ENCODE measurements around the gene RNF19B.
"Not testable (repeated sequence)": the region's sequence is repeated elsewhere in the genome, so short reads cannot be mapped to it uniquely, and the experiment has no call there.

RNF19B gene, protein sequence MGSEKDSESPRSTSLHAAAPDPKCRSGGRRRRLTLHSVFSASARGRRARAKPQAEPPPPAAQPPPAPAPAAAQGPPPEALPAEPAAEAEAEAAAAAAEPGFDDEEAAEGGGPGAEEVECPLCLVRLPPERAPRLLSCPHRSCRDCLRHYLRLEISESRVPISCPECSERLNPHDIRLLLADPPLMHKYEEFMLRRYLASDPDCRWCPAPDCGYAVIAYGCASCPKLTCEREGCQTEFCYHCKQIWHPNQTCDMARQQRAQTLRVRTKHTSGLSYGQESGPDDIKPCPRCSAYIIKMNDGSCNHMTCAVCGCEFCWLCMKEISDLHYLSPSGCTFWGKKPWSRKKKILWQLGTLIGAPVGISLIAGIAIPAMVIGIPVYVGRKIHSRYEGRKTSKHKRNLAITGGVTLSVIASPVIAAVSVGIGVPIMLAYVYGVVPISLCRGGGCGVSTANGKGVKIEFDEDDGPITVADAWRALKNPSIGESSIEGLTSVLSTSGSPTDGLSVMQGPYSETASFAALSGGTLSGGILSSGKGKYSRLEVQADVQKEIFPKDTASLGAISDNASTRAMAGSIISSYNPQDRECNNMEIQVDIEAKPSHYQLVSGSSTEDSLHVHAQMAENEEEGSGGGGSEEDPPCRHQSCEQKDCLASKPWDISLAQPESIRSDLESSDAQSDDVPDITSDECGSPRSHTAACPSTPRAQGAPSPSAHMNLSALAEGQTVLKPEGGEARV
- total RNA-seq = 68.9 to 161 (median 102) reads per million in 4 donors

DNA sequence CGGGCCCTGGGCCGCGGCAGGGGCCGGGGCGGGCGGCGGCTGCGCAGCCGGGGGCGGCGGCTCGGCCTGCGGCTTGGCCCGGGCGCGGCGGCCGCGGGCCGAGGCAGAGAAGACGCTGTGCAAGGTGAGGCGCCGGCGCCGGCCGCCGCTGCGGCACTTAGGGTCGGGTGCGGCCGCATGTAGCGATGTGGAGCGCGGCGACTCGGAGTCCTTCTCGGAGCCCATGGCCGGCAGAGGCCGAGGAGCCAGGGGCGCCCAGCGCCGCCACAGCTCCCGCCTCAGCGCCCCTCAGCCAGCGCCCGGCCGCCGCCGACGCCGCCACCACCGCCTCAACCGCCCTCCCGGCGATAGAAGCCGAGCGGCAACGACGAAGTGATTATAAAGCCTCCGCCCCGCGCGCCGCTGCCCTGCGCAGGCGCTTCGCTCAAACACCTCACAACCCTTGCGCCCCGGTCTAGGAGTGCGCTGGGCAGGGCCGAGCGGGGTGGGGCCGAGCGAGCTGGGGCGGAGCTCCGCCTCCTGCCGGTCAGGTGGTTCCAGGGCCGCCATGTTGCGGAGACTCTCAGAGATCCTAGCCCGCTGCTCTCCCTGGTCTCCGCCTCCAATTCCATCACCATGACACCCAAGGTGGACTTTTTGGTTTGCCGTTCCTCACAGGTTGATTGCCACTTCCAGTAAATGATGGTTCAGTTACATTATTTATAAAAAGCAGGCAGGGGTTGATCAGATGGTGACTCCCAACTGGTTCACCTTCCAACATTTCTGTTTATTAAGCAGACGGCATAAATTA lies at the start of gene RNF19B:
TSS of gene RNF19B (minus strand) at position 349 of the 790 bp plus-strand sequence. CDS start at position 225, 124 bp downstream.
- peak; percentile 90 to 96 (median 93) for DNase-seq

DNA sequence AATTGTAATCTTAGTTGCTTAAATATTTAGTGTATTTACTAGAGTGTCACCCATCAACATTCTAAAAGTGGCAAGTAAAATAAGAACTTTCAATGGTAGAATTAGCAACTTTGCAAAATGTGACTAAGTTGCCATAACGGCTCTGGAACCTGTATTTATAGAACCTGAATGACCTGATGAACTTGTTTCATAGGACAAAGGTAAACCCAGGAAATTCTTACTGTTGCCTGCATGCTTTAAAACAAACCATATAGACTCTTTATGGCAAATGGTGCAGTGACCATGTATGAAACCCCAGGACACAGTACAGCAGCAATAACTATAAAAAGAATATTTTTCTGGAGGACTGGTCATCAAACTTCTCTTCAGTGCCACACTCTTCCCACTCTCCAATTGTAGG lies 49.2 kb upstream of the RNF19B start:
- DNase-seq = no peak

DNA sequence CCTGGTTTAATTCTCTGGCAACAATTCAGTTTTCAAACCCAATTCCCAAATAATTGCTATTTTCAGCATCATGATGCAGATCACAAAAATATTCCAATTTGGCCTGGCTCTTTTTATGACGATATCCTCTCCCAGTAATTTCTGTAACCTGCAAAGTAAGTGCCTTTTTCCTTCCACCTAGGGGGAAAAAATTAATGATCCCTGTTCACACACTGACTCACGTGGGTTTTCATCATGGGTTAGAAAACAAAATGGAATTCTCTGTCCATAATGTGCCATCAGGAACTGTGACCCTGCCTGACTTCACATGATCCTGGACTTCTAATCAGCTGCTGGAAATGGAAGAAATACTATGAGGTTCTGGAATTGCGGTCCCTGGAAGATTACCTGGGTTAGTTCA lies 47.6 kb upstream of the RNF19B start:
- DNase-seq = no peak

DNA sequence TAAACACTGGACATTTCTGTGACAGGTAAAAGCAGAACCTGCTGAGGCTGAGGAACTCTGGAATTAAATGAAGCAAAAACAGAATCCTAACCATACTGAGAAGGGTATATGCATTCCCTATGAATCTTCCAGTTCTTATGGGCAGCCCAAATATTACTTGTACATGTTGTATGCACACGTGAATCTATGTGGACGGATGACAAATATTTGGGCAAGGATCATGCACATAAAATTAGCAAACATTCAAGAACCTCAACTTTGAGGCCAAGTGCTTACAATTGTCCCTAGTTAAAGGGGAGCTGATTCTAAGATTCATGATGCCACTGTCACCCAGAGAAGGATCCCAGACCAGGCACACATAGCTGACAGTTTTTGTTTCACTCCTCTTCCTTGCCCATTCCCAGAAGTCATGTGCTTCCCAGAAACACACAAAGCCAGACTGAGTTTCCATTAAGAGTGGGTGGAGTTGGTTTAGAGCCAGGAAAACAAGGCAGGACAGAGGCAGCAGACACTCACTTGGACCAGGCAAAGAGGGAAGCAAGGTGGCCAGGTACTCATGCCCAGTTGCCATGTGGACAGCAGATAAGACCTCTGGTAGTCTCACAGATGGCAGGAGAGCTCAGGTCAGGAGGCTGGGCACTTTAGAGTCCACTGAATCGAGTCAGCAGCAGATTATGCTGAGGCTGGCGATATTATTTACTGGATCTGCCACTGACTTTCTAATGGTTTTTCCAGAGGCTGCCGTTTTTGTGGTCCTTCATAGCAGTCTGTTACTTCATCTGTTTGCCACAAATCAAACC lies 46.5 kb upstream of the RNF19B start:
- no peak for DNase-seq

DNA sequence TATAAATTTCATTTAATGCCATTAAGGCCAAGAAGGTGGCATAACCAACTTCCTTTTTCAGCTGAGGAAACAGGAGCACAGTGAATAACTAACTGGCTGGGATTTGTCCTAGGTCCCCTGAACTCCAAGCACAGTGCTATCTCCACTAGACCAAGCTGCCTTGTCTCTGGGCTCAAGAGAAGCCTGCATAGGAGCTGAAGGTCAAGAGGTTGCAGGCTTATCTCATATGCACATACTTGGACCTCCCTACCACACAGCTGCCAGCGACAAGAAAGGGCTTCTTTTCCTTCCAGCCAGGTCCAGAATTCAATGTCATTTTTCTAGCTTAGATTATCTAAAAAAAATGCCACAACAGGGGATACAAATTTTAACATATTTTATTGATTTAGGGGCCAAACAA lies 45.0 kb upstream of the RNF19B start:
- no peak for DNase-seq

DNA sequence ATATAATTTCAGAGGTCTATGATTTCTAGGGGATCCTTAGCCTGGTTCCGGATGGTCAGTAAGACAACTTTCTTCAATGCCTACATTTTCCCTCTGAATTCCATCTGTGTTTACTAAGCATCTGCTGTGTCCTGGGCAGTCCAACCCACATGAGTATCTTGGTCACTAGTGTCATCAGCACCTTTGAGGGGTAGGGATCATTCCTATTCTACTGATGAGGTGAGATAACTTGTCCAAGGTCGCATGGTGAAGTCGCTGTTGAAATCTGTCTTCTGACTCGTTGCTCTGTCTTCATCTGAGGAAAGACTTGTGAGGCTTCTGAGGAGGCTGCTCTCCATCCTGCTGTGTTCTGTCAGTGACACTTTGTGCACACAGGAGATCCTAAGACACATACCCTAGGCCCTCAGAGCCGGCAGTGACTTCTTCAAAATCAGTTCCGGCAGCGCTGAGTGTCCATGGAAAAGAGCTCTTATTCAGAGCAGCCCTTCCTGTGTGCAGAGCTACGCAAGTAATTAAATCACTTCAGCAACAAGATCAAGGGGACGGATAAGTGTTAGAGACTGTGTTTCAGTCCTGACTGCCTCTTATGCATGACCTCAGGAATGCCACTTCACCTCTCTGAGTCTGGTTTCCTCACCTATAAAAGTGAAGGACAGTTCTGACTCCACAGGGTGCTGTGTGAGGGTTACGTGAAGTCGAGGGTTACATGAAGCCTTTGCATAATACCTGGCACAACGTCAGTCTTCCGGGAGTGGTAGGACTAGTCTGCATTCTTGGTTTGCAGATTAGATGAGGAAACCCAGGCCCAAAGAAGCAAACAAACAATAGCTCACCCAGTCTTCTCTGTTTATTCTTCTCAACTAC lies 43.7 kb upstream of the RNF19B start:
- DNase-seq = no peak

DNA sequence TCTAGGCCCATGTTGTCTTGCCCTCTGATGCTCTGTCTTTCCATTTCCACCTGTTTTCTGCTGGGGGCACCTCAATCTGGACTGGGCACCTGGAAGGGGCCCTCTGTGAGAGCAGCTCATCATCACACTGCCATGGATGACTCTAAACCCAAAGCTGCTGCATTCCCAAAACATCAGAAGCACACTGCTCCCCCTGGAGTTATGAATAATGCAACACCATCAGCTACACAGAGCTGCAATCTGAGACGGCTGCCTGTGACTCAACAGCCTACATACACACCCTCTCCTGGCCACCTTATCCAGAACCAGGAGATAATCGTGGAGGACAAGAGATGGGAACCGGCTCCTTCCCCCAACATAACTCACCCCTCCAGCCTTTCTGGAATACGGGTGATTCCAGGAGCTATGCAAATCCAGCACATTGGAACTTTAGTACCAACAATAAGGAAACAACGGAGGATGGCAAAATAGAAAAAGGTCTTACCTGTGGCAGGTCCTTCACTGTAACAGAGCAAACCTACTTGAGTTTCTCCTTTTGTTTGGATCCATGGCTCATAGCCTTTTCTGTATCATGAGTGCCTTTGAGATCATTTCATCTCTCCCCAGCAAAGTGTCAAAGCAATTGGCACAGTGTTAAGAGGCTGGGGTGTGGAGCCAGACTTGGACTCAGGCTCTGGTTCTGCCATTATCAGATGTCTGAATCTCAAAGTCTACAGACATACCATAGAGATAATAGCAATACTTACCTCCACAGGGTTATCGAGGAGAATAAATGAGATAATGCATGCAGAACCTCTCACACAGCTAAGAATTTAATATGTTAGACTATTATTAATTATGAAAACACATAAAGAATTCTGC lies 42.8 kb upstream of the RNF19B start:
- DNase-seq = no peak

DNA sequence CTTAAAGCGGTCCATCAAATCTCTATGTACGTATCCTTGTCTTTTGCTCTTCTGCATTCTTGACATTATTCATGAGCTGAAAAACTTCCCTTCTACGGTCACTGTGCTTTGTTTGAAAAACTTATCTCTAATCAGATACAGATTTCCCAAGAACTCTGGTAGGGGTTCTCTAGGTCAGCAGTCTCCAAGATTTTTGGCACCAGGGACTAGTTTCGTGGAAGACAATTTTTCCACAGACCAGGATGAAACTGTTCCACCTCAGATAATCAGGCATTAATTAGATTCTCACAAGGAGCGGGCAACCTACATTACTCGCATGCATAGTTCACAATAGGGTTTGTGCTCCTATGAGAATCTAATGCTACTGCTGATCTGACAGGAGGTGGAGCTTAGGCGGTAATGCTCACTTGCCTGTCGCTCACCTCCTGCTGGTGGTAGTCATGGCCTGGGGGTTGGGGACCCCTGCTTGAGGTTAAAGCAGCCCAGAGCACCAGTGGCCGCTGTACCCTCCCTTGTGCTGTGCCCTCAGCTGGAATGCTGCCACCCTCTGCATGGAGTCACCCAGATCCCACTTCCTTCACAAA lies 41.3 kb upstream of the RNF19B start:
- DNase-seq = no peak

DNA sequence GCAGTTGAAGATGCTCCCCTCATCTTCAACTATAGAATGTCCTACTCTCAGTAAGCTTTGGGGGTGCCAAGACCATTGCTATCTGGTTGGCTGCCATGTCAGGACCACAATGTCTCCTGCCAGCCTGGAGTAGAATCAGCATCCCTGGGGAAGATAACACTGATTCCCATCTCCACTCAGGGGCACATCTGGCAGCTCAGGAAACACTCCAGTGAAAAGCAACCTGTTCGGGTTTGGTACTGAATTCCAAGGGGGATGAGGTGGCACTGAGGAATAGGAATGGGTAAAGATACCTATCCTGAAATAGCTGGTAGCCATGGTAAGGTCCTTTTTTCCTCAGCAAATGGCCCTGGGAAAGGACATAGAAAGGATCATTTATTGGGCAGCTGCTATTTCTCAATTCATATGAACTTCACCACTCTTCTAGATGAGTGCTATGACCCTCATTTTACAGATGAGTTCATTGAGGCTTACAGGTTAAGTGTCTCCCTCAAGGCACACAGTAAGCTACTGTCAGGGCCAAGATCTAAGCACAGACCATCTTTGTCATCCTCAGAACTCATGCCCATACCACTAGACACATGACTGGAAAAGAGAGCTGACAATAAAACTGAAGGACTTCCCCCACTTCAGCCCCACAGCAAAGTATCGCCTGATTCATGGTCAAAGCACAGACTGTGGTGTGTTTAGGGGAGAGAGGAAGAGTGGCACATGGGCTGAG lies 40.7 kb upstream of the RNF19B start:
- no peak for DNase-seq

DNA sequence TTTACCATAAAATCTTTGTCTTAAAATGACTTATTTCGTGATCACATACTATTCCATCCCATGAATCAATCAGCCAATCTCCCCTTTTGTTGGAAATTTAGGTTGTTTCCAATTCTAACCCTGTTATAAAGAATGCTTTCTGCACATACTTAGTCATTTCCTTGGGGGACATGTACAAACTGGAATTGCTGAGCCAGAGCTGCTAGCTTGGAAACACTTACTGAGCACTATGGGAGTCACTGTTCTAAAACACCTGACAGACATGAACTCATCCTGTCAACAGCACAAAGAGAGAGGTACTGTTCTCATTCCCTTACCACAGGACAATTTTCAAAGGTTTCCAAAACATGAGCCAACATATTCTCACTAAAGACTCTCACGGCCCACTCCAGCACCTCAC lies 40.0 kb upstream of the RNF19B start:
- no peak for DNase-seq

DNA sequence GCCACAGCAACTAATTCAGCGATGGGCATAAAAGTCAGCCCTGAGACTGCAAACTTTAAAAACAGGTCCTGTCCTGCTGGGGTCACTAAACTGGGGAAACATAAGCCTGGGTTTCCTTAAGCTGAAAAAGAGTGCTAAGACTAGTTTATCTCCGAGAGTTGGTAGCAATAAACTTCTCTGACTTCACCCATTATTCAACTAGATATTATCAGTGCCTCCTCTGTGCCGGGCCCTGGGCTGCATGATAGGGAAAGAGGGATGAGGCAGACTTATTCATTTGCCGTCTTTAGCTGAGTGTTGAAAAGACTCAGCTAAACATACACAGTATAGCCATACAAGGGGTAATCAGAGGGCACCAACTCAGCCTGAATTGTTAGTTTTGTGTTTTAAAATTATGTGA lies 39.0 kb upstream of the RNF19B start:
- no peak for DNase-seq

DNA sequence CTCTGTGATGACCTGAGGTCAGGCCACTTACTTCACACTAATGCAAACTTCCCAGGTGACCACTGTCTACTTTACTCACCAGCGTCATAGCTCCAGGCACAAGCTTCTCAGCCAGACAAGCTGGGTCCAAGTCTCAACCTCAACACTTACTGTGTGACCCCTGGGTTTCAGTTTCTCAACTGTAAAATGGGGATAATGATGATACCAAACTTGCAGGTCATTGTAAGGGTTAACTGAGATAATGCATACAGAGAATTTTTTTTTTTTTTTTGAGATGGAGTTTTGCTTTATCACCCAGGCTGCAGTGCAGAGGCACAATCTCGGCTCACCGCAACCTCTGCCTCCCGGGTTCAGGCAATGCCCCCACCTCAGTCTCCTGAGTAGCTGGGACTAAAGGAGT lies 37.4 kb upstream of the RNF19B start:
- no peak for DNase-seq

DNA sequence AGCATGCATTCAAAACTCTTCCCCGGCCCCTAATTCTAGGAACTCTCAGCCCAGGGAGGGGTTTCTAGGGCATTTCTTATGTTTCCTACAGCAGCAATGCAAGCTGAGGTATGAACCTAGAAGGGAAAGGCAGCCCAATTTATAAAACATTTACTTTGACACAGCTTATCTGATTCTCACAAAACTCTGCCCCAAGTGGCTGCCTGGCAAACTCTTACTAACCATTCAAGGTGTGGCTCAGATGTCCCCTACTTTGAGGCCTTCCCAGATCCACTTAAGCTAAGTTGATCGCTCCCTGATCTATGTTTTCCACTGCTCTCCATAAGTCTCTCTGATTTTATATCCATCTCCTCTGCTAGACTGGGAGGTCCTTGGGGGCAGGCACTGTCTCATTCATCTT lies 36.7 kb upstream of the RNF19B start:
- DNase-seq = no peak

DNA sequence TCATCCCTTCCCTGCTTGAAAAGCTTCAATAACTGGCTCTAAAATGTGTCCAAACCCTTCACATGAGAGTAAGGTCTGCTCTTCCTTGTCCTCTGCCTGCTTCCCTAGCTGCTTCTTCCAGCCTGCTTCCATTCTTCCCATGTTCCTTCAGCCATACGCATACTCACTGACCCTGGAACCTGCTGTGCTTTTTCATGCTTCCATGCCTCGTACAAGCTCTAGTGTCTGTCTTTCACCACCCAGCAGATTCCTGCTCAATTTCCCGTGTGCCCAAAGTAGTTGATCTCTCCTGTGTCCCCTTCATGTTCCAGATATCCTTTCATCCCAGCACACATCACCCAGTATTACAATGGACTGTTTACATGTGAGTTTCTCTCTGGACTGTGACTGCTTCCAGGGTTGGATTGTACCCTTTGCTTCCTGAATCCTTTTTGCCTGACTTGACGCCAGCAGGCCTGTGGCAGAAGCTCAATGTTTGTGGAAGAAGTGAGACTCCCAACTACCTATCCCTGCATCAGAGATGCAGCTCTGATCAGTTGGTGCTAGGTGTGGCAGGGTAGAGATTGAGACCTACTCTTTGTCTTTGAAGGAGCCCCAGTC lies 35.9 kb upstream of the RNF19B start:
- no peak for DNase-seq

DNA sequence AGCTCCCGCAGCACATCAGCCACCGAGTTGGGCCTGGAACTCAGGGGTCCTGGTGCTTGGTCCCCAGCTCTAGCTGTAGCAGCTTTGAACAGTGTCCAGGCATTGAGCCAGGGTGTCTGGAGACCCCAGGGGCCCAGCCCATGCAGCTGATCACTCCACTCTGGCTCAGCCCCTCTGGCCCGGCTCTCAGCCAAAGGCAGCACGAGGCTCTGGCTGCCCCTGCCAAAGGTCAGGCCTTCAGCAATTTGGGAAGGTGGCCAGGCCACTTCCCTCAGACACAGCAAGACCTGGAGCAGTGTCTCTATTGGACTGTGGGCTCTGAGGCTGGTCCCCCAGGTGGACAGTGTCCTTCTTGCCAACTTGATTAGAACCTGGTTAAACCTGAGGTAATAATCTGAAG lies 34.4 kb upstream of the RNF19B start:
- no peak for DNase-seq

DNA sequence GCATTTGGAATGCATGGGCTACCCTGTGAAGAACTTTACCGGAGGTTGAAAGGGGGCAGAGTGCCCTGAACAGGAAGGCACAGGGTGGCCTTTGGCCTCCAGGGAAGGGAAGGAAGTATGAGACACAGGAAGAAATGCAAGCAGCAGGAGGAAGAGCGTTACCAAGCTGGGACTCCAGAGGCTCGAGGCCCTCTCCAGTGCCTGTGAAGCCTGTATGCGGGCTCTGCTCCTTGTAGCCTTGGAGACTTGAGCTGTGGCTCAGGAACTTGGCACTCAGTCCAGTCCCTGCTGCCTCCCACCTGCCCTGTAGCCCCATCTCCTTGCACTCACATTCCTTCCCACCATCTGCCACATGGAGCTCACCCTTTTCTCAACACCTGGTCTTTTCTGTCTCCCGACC lies 33.5 kb upstream of the RNF19B start:
- DNase-seq = no peak

DNA sequence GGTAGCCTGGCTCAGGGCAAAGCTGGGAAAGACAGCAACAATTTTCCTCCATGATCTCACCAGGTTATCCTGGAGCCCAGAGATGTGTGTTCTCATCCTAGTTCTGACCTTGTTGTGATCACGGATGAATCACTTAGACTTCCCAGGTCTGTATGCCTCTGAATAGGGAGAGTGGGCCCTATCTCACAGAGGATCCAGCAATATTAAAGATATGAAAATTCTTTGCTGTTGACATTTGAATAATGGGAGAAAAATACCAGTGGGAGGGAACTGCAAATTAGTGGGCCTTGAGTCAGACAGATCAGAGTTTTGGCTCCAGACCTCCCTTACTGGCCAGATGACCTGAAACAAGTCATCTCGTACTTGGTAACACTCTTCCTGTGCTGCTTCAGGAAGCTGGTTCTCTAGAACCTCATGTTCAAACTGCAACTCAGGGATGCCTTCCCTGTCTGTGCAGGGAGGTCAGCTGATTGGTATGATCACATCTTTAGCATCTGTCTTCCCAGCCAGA lies 32.8 kb upstream of the RNF19B start:
- no peak for DNase-seq

DNA sequence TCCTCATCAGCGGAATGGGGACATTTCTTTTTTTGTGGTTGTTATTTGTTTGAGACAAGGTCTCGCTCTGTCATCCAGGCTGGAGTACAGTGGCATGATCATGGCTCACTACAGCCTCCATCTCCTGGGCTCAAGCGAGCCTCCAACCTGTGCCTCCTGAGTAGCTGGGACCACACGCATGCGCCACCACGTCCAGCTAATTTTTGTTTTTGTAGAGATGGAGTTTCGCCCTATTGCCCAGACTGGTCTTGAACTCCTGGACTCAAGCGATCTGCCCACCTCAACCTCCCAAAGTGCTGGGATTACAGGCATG lies 28.7 kb upstream of the RNF19B start:
- DNase-seq = not testable (repeated sequence)
